Urinary bladder (tissue), 4 donors: ENCODE results near the gene PAIP2. TPM values are rescaled to one million over a fixed set of nuclear protein-coding genes. Genes with fewer than 3 reads are reported as not detected.
A peak's percentile ranks its signal among the peaks of the same experiment; 100 is the strongest.
"Not testable (repeated sequence)": the region's sequence is repeated elsewhere in the genome, so short reads cannot be mapped to it uniquely, and the experiment has no call there.

Source experiments
- DNase-seq: peaks from one replicate; pipeline ENCODE4 v3.0.0-alpha.2; 2015; ENCODE audit errors: extremely low spot score
- H3K27ac ChIP-seq: one replicate; pipeline ENCODE4 v1.5.1; 2013; ENCODE audit warnings: low read depth, mild to moderate bottlenecking, moderate library complexity
- H3K36me3 ChIP-seq: one replicate; pipeline ENCODE4 v1.6.1; 2013; ENCODE audit warnings: mild to moderate bottlenecking, moderate library complexity; ENCODE audit not compliant: insufficient read depth
- H3K4me1 ChIP-seq: one replicate; pipeline ENCODE4 v1.6.1; 2013; ENCODE audit warnings: mild to moderate bottlenecking, moderate library complexity; ENCODE audit not compliant: insufficient read depth
- H3K4me3 ChIP-seq: one replicate; pipeline ENCODE4 v1.5.1; 2013; ENCODE audit warnings: low read depth, low read length
- WGBS: extraction: QIAGEN DNeasy Blood & Tissue Kit; methylation state at CpG from one replicate; pipeline ENCODE4 v1.1.7; 2013; 5-methylcytosine and 5-hydroxymethylcytosine counted together
- polyA plus RNA-seq: library from polyadenylated mRNA; stranded (reverse); fragments of 200-250 nt; gene quantifications from one replicate; pipeline ENCODE4 v1.2.3, GENCODE V29; 2013
- total RNA-seq: library from RNA; depleted of rRNA; stranded (reverse); fragments of >200 nt; gene quantifications from one replicate; pipeline ENCODE4 v1.2.3, GENCODE V29; 2014
- donor health status: healthy with polysubstance abuse.
- donor health status: healthy.

PAIP2 gene
- total and polyA plus RNA-seq, 2 donors: 91.9 to 110 TPM

GRCh38 chr5:139345442-139345841, 3.8 kb downstream of the PAIP2 start:
- H3K4me1 ChIP-seq, H3K36me3 ChIP-seq, DNase-seq, H3K4me3 ChIP-seq, H3K27ac ChIP-seq: not testable (repeated sequence)
- 96% methylated on average over 8 of the region's 8 CpGs for WGBS

- 93% methylated on average over 9 of the region's 9 CpGs for WGBS
- not testable (repeated sequence) for H3K36me3 ChIP-seq, H3K4me1 ChIP-seq
Measured at GRCh38 chr5:139347863-139348262, 6.2 kb downstream of the PAIP2 start.

GRCh38 chr5:139354186-139354585, 12.5 kb downstream of the PAIP2 start:
- 95% methylated on average over 3 of the region's 3 CpGs for WGBS
- no peaks in the 10 kb centered on the region for H3K4me1 ChIP-seq
- no peak overlapping the region for H3K27ac ChIP-seq
- H3K4me3 ChIP-seq: no peak overlapping the region
- DNase-seq: no peak
- H3K36me3 ChIP-seq: no peaks in the 10 kb centered on the region

More at GRCh38 chr5:139347863-139348262, 6.2 kb downstream of the PAIP2 start:
- not testable (repeated sequence) for DNase-seq, H3K27ac ChIP-seq, H3K4me3 ChIP-seq

GRCh38 chr5:139355900-139356299, 14.2 kb downstream of the PAIP2 start:
- not testable (repeated sequence) for H3K36me3 ChIP-seq, H3K27ac ChIP-seq, H3K4me3 ChIP-seq, DNase-seq, H3K4me1 ChIP-seq
- 97% methylated on average over 8 of the region's 8 CpGs for whole genome bisulfite sequencing

- DNase-seq: no peak
- Histone ChIP-seq H3K4me1 (no peaks in the 10 kb centered on the region), H3K36me3 (no peaks in the 10 kb centered on the region)
Measured at GRCh38 chr5:139358064-139358463, 16.4 kb downstream of the PAIP2 start.

GRCh38 chr5:139360384-139360783, 18.7 kb downstream of the PAIP2 start:
- no peak for DNase-seq
- 96% methylated on average over 4 of the region's 4 CpGs for WGBS
- no peak overlapping the region for H3K27ac ChIP-seq
- H3K4me1 ChIP-seq: no peaks in the 10 kb centered on the region
- peaks cover 2% of the 10 kb centered on the region for H3K36me3 ChIP-seq
- H3K4me3 ChIP-seq: no peak overlapping the region

More at GRCh38 chr5:139358064-139358463, 16.4 kb downstream of the PAIP2 start:
- Histone ChIP-seq H3K27ac (no peak overlapping the region), H3K4me3 (no peak overlapping the region)

GRCh38 chr5:139361835-139362429, 20.3 kb downstream of the PAIP2 start:
- Histone ChIP-seq H3K36me3 (peaks cover 4% of the 10 kb centered on the region), H3K4me1 (no peaks in the 10 kb centered on the region), H3K27ac (no peak overlapping the region), H3K4me3 (no peak overlapping the region)
- no peak for DNase-seq
- WGBS: 67% methylated on average over 6 of the region's 6 CpGs

GRCh38 chr5:139363937-139364336, 22.3 kb downstream of the PAIP2 start:
- WGBS: 26% methylated on average over 2 of the region's 2 CpGs
- DNase-seq: no peak
- H3K27ac ChIP-seq: no peak overlapping the region

GRCh38 chr5:139364466-139364865, 22.8 kb downstream of the PAIP2 start:
- no peak overlapping the region for H3K27ac ChIP-seq
- no peak overlapping the region for H3K4me3 ChIP-seq
- H3K36me3 ChIP-seq: peaks cover 5% of the 10 kb centered on the region
- no peaks in the 10 kb centered on the region for H3K4me1 ChIP-seq
- WGBS: 29% methylated on average over 2 of the region's 2 CpGs
- peak; percentile 72 for DNase-seq

More at GRCh38 chr5:139363937-139364336, 22.3 kb downstream of the PAIP2 start:
- Histone ChIP-seq H3K4me3 (no peak overlapping the region), H3K36me3 (peaks cover 5% of the 10 kb centered on the region), H3K4me1 (no peaks in the 10 kb centered on the region)

GRCh38 chr5:139368613-139369012, 27.0 kb downstream of the PAIP2 start:
- no peak overlapping the region for H3K4me3 ChIP-seq
- no peak for DNase-seq
- WGBS: 72% methylated on average over 2 of the region's 2 CpGs
- no peaks in the 10 kb centered on the region for H3K4me1 ChIP-seq
- H3K27ac ChIP-seq: no peak overlapping the region
- H3K36me3 ChIP-seq: peaks cover 7% of the 10 kb centered on the region

GRCh38 chr5:139369181-139369580, 27.5 kb downstream of the PAIP2 start:
- no peak overlapping the region for H3K4me3 ChIP-seq
- no peaks in the 10 kb centered on the region for H3K4me1 ChIP-seq
- no peak overlapping the region for H3K27ac ChIP-seq
- H3K36me3 ChIP-seq: peaks cover 7% of the 10 kb centered on the region
- DNase-seq: no peak
- 83% methylated on average over 1 of the region's 1 CpG for WGBS

- no peak for DNase-seq
- H3K4me1 ChIP-seq: no peaks in the 10 kb centered on the region
- H3K4me3 ChIP-seq: no peak overlapping the region
- peaks cover 5% of the 10 kb centered on the region for H3K36me3 ChIP-seq
- H3K27ac ChIP-seq: no peak overlapping the region
- 72% methylated on average over 7 of the region's 7 CpGs for WGBS
Measured at GRCh38 chr5:139371482-139372435, 30.1 kb downstream of the PAIP2 start.

GRCh38 chr5:139374909-139375308, 33.3 kb downstream of the PAIP2 start:
- no peak for DNase-seq
- no peak overlapping the region for H3K27ac ChIP-seq
- no peaks in the 10 kb centered on the region for H3K4me1 ChIP-seq
- 94% methylated on average over 2 of the region's 2 CpGs for WGBS
- H3K36me3 ChIP-seq: peaks cover 2% of the 10 kb centered on the region
- H3K4me3 ChIP-seq: no peak overlapping the region

- no peak for DNase-seq
- Histone ChIP-seq H3K4me1 (no peaks in the 10 kb centered on the region), H3K4me3 (no peak overlapping the region), H3K36me3 (peaks cover 2% of the 10 kb centered on the region), H3K27ac (no peak overlapping the region)
- 88% methylated on average over 7 of the region's 7 CpGs for WGBS
Measured at GRCh38 chr5:139376364-139376763, 34.7 kb downstream of the PAIP2 start.
